Osteocyte (in vitro differentiated cells): Measurements from ENCODE around the gene CYTH4. TPM values are rescaled to one million over a fixed set of nuclear protein-coding genes. Genes with fewer than 3 reads are reported as not detected.

Source experiments
- DNase-seq: peaks from one replicate; pipeline ENCODE4 v3.0.0; 2021; ENCODE audit warnings: mixed read lengths; ENCODE audit not compliant: unreplicated experiment; ENCODE audit errors: extremely low spot score
- H3K27ac Mint-ChIP-seq: one replicate; pipeline ENCODE4 v1.8.0; 2021; ENCODE audit warnings: mild to moderate bottlenecking, mixed read lengths; ENCODE audit not compliant: unreplicated experiment
- H3K27me3 Mint-ChIP-seq: one replicate; pipeline ENCODE4 v1.8.0; 2021; ENCODE audit warnings: mixed read lengths; ENCODE audit not compliant: unreplicated experiment
- H3K36me3 Mint-ChIP-seq: one replicate; pipeline ENCODE4 v1.8.0; 2021; ENCODE audit warnings: mixed read lengths; ENCODE audit not compliant: unreplicated experiment
- H3K4me1 Mint-ChIP-seq: one replicate; pipeline ENCODE4 v1.8.0; 2021; ENCODE audit warnings: mixed read lengths; ENCODE audit not compliant: unreplicated experiment
- H3K4me3 Mint-ChIP-seq: one replicate; pipeline ENCODE4 v1.8.0; 2021; ENCODE audit warnings: mild to moderate bottlenecking, moderate library complexity, mixed read lengths; ENCODE audit not compliant: unreplicated experiment
- H3K9me3 Mint-ChIP-seq: one replicate; pipeline ENCODE4 v1.8.0; 2021; ENCODE audit warnings: mixed read lengths; ENCODE audit not compliant: unreplicated experiment
- total RNA-seq: library from RNA; stranded (reverse); gene quantifications from 2 replicates; pipeline ENCODE4 v1.2.1, GENCODE V29; 2021
- TF ChIP-seq, protein P1 (sequence below): fragments of 200-600 bp; sonication (generic); IDR thresholded peaks from 2 replicates; pipeline ENCODE4 v1.5.0; 2021; ENCODE audit warnings: antibody characterized with exemption, mild to moderate bottlenecking, moderate library complexity

The CYTH4 gene
- total RNA-seq, 1 donor from 2014 or later: not detected

DNA sequence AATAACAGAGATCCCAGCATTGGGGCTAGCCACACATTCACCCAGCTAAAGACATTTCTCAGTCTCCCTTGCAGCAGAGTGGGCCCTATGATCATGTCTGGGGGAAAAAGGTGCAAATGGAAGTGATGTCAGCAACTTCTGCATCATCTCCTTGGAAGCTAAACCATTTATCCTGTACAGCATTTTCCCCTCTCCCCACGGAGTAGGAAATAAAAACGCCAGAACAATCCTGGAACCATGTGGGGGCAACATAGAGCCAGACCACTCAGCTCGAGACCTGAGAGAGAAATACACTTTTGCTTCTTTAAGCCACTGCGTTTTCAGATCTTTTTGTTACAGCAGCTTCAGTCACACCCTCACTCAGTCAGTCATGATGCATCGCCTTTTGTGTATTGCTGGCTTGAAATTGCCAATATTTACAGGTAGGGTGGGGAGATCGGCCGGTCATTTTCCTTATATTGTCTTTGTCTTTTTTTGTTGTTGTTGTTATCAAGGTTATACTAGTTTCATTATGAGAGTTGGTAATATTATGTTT lies 29.1 kb upstream of the CYTH4 start:
- Mint-ChIP-seq H3K4me1 (peaks cover 4% of the 10 kb centered on the region), H3K27me3 (peaks cover 52% of the 10 kb centered on the region), H3K36me3 (no peaks in the 10 kb centered on the region), H3K27ac (no peak overlapping the region), H3K4me3 (no peak overlapping the region), H3K9me3 (no peaks in the 10 kb centered on the region)
- DNase-seq: no peak
- TF ChIP-seq, protein P1, sequence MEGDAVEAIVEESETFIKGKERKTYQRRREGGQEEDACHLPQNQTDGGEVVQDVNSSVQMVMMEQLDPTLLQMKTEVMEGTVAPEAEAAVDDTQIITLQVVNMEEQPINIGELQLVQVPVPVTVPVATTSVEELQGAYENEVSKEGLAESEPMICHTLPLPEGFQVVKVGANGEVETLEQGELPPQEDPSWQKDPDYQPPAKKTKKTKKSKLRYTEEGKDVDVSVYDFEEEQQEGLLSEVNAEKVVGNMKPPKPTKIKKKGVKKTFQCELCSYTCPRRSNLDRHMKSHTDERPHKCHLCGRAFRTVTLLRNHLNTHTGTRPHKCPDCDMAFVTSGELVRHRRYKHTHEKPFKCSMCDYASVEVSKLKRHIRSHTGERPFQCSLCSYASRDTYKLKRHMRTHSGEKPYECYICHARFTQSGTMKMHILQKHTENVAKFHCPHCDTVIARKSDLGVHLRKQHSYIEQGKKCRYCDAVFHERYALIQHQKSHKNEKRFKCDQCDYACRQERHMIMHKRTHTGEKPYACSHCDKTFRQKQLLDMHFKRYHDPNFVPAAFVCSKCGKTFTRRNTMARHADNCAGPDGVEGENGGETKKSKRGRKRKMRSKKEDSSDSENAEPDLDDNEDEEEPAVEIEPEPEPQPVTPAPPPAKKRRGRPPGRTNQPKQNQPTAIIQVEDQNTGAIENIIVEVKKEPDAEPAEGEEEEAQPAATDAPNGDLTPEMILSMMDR: no peak

GRCh38 chr22:37254209-37254866 lies 28.0 kb upstream of the CYTH4 start:
- no peak overlapping the region for H3K27ac Mint-ChIP-seq
- no peaks in the 10 kb centered on the region for H3K9me3 Mint-ChIP-seq

DNA sequence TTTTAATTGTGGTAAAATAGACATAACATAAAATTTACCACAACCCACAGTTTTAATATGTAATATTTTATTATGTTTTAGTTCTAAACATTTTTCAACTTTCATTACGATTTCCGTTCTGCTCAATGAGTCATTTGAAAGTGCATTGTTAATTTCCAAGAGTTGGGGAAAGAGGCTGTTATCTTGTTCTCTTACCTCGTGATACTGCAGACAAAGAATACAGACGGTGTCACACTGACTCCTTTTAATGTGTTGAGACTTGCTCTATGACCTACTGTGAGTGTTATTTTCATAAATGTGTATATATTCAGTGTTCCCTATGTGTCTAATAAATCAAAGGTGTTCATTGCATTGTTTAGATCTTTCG lies 27.5 kb upstream of the CYTH4 start:
- DNase-seq: no peak
- Mint-ChIP-seq H3K4me3 (no peak overlapping the region), H3K27me3 (peaks cover 50% of the 10 kb centered on the region), H3K9me3 (no peaks in the 10 kb centered on the region), H3K4me1 (peaks cover 11% of the 10 kb centered on the region), H3K36me3 (no peaks in the 10 kb centered on the region), H3K27ac (no peak overlapping the region)
- TF ChIP-seq, protein P1: no peak

More at GRCh38 chr22:37254209-37254866, 28.0 kb upstream of the CYTH4 start:
- Mint-ChIP-seq H3K4me3 (no peak overlapping the region), H3K36me3 (no peaks in the 10 kb centered on the region), H3K27me3 (peaks cover 52% of the 10 kb centered on the region), H3K4me1 (peaks cover 6% of the 10 kb centered on the region)
- no peak for DNase-seq
- TF ChIP-seq, protein P1: no peak

- no peak overlapping the region for H3K27ac Mint-ChIP-seq
- no peaks in the 10 kb centered on the region for H3K36me3 Mint-ChIP-seq
- H3K27me3 Mint-ChIP-seq: peaks cover 44% of the 10 kb centered on the region
- H3K4me3 Mint-ChIP-seq: no peak overlapping the region
- DNase-seq: no peak
- TF ChIP-seq, protein P1: no peak
- peaks cover 11% of the 10 kb centered on the region for H3K4me1 Mint-ChIP-seq
- no peaks in the 10 kb centered on the region for H3K9me3 Mint-ChIP-seq
These were observed 26.7 kb upstream of the CYTH4 start for GRCh38 chr22:37255558-37256006.

- H3K36me3 Mint-ChIP-seq: no peaks in the 10 kb centered on the region
These were observed 26.1 kb upstream of the CYTH4 start for GRCh38 chr22:37256075-37256726.

More at GRCh38 chr22:37256075-37256726, 26.1 kb upstream of the CYTH4 start:
- TF ChIP-seq, protein P1: no peak
- Mint-ChIP-seq H3K27ac (no peak overlapping the region), H3K27me3 (peaks cover 45% of the 10 kb centered on the region), H3K4me3 (no peak overlapping the region), H3K9me3 (no peaks in the 10 kb centered on the region), H3K4me1 (peaks cover 14% of the 10 kb centered on the region)
- no peak for DNase-seq
